Spleen (tissue), 13 donors: Measurements from ENCODE around the gene SENP1. TPM values are rescaled to one million over a fixed set of nuclear protein-coding genes. Genes with fewer than 3 reads are reported as not detected.

Source experiments
- DNase-seq: peaks from one replicate; pipeline ENCODE4 v3.0.0-alpha.2; 2020
- H3K27ac ChIP-seq, 8 donors: fragments of 200-600 bp; sonication (generic) in 7 of 8; 1 replicate in 4 of 8; 2 replicates in 4 of 8; pipeline versions ENCODE4 v1.5.0 to v1.8.0; 2016 to 2021; ENCODE audit warnings: inconsistent platforms in 4 of 8, mild to moderate bottlenecking in 4 of 8, moderate library complexity in 1 of 8
- H3K27me3 ChIP-seq, 7 donors: fragments of 200-600 bp; sonication (generic) in 6 of 7; replicated peaks in 1 of 7; 1 replicate in 4 of 7; 2 replicates in 3 of 7; pipeline versions ENCODE4 v1.5.0 to v1.8.0; 2016 to 2021; ENCODE audit warnings: inconsistent platforms in 3 of 7, mild to moderate bottlenecking in 1 of 7
- H3K36me3 ChIP-seq, 6 donors: fragments of 200-600 bp; sonication (generic) in 5 of 6; 1 replicate in 4 of 6; 2 replicates in 2 of 6; pipeline versions ENCODE4 v1.5.0 to v1.8.0; 2016 to 2021; ENCODE audit warnings: inconsistent platforms in 2 of 6
- H3K4me1 ChIP-seq, 6 donors: fragments of 200-600 bp; sonication (generic) in 5 of 6; 1 replicate in 3 of 6; 2 replicates in 3 of 6; pipeline versions ENCODE4 v1.5.0 to v1.8.0; 2016 to 2021; ENCODE audit warnings: inconsistent platforms in 3 of 6
- H3K4me3 ChIP-seq, 8 donors: fragments of 200-600 bp; sonication (generic) in 7 of 8; 1 replicate in 4 of 8; 2 replicates in 4 of 8; pipeline versions ENCODE4 v1.5.0 to v1.8.0; 2016 to 2021; ENCODE audit warnings: inconsistent platforms in 4 of 8, mild to moderate bottlenecking in 4 of 8, moderate library complexity in 2 of 8
- H3K9me3 ChIP-seq, 8 donors: fragments of 200-600 bp; sonication (generic) in 7 of 8; 1 replicate in 4 of 8; 2 replicates in 4 of 8; pipeline versions ENCODE4 v1.5.0 to v1.8.0; 2016 to 2021; ENCODE audit warnings: inconsistent platforms in 4 of 8
- CTCF ChIP-seq, 11 experiments: fragments of 200-600 bp in 7 of 11; fragments of 450-650 bp in 4 of 11; sonication (generic) in 4 of 11; IDR thresholded peaks in 8 of 11; conservative IDR thresholded peaks in 3 of 11; 1 replicate in 7 of 11; 2 replicates in 4 of 11; pipeline versions ENCODE4 v1.4.0 to v1.8.0; 2016 to 2021; ENCODE audit warnings: antibody characterized with exemption in 11 of 11, inconsistent platforms in 4 of 11, mild to moderate bottlenecking in 1 of 11
- POLR2A ChIP-seq, 3 donors: fragments of 450-650 bp; IDR thresholded peaks; one replicate each; pipeline ENCODE4 v1.5.1; 2017; ENCODE audit warnings: antibody characterized with exemption in 3 of 3, mild to moderate bottlenecking in 1 of 3
- POLR2AphosphoS5 ChIP-seq, 3 donors: sonication (generic); formaldehyde crosslinking; IDR thresholded peaks; one replicate each; pipeline ENCODE4 v1.5.1; 2017; ENCODE audit warnings: antibody characterized with exemption in 3 of 3
- WGBS, 5 donors: extraction: QIAGEN DNeasy Blood & Tissue Kit in 3 of 5; methylation state at CpG; one replicate each; pipeline versions ENCODE4 v1.1.5 to v1.1.7; 2013 to 2018; 5-methylcytosine and 5-hydroxymethylcytosine counted together
- intact Hi-C: fragments of 100-400 bp; cut with DNase I; formaldehyde crosslinking; loops from one replicate; pipeline ENCODE4 v1.15.0; 2023; ENCODE audit warnings: low total_unique reads
- long read RNA-seq, 2 donors: transcript quantifications; one replicate each; lab custom pipeline, GENCODE V29; 2026
- polyA plus RNA-seq, 3 donors: library from polyadenylated mRNA; stranded (reverse); fragments of 200-250 nt; gene quantifications; one replicate each; pipeline ENCODE4 v1.2.1, GENCODE V29; 2013
- total RNA-seq, 7 donors: library from RNA; depleted of rRNA in 3 of 7; stranded (reverse); fragments of >200 nt in 3 of 7; fragmentation: NEBNext Ultra II Directional in 4 of 7; extraction: Animal tissue kit (Norgen Biotek cat#: 25700) in 4 of 7; gene quantifications; one replicate each; pipeline versions ENCODE4 v1.1.0 to v1.2.1, GENCODE V29; 2016 to 2021
- donor health status: healthy with polysubstance abuse.
- donor health status: DM: no; HTN: no; CAD: no; lungs with moderate emphysema.
- donor health status: DM: no; HTN: no; CAD: no.
- donor health status: Bipolar disorder and iron deficiency.
- donor health status: healthy.
- donor health status: DM: no; HTN: no; CAD: no.
- donor health status: DM: yes; HTN: yes; CAD: no.

Gene SENP1
- total RNA-seq, result 10 to 100 TPM; 23.3 to 37.4 (median 26.1) TPM
- polyA plus RNA-seq, result 1 to 10 TPM; 3.7 to 4.7 (median 4.1) TPM
- long read RNA-seq, donor 1, result 0 reads
- long read RNA-seq, donor 2, result 0 reads

GRCh38 chr12:48105867-48106680 is at the start of gene SENP1:
TSS of gene SENP1 (minus strand) at chr12:48106079. CDS start at chr12:48101472, 4,607 bp downstream.
- 0 to 1% (median 0%) methylated on average over 38 to 53 of the region's 53 CpGs for WGBS, 5 donors
- H3K27me3 ChIP-seq, result no peaks in the 10 kb centered on the region
- H3K36me3 ChIP-seq, result peaks cover 0 to under 1% (median 0%) of the 10 kb centered on the region in 6 donors
- intact Hi-C loops, result loop anchor here (10.0 kb wide), 1 partner anchor 49 kb away; the partner anchor contains the start of gene ASB8
- peaks cover 16 to 57% (median 34%) of the 10 kb centered on the region in 6 donors for H3K4me1 ChIP-seq
- TF ChIP-seq POLR2A (IDR thresholded peaks at IDR 0.05), result no peak
- TF ChIP-seq POLR2AphosphoS5 (IDR thresholded peaks at IDR 0.05), result peak; percentile 88 to 94 (median 91)
- peak in 9 of 11 experiments; percentile 9 to 56 (median 40) for TF ChIP-seq CTCF (IDR thresholded peaks at IDR 0.05 in 8 of 11, conservative IDR thresholded peaks at IDR 0.05 in 3 of 11)
- H3K27ac ChIP-seq, result peak within 1 kb of the TSS; percentile 92 to 97 (median 96)
- H3K9me3 ChIP-seq, result no peaks in the 10 kb centered on the region
- DNase-seq, result peak; percentile 96
- H3K4me3 ChIP-seq, result peak within 1 kb of the TSS; percentile 82 to 97 (median 94)

GRCh38 chr12:48151103-48151771 is 45.4 kb upstream of the SENP1 start:
- no peaks in the 10 kb centered on the region for H3K9me3 ChIP-seq
- no peak overlapping the region for H3K27ac ChIP-seq
- TF ChIP-seq POLR2AphosphoS5 (IDR thresholded peaks at IDR 0.05), result no peak
- no peak for TF ChIP-seq POLR2A (IDR thresholded peaks at IDR 0.05)
- no peak for TF ChIP-seq CTCF (IDR thresholded peaks at IDR 0.05 in 8 of 11, conservative IDR thresholded peaks at IDR 0.05 in 3 of 11)
- H3K4me1 ChIP-seq, result peaks cover 2 to 42% (median 12%) of the 10 kb centered on the region in 6 donors
- no peak overlapping the region for H3K4me3 ChIP-seq
- no peaks in the 10 kb centered on the region for H3K27me3 ChIP-seq
- intact Hi-C loops, result loop anchor here (10.0 kb wide), 1 partner anchor 46 kb away; the partner anchor contains the start of gene SENP1
- H3K36me3 ChIP-seq, result peaks cover 2 to 87% (median 67%) of the 10 kb centered on the region in 6 donors
- no peak for DNase-seq
- 64 to 92% (median 80%) methylated on average over 2 of the region's 2 CpGs for WGBS, 5 donors

- H3K27me3 ChIP-seq, result no peaks in the 10 kb centered on the region
- no peak for DNase-seq
- 68 to 86% (median 74%) methylated on average over 1 of the region's 1 CpG for WGBS, 5 donors
- TF ChIP-seq POLR2AphosphoS5 (IDR thresholded peaks at IDR 0.05) (no peak), CTCF (IDR thresholded peaks at IDR 0.05 in 8 of 11, conservative IDR thresholded peaks at IDR 0.05 in 3 of 11) (no peak), POLR2A (IDR thresholded peaks at IDR 0.05) (no peak)
- H3K4me1 ChIP-seq, result no peaks in the 10 kb centered on the region
- no peak overlapping the region for H3K27ac ChIP-seq
- H3K4me3 ChIP-seq, result no peak overlapping the region
- intact Hi-C loops, result no loop called here
- peaks cover 2 to 100% (median 83%) of the 10 kb centered on the region in 6 donors for H3K36me3 ChIP-seq
- no peaks in the 10 kb centered on the region for H3K9me3 ChIP-seq
Observed at GRCh38 chr12:48145981-48146380, 40.1 kb upstream of the SENP1 start.
